H9 (cell line): ENCODE results near the gene FAM131C. TPM values are rescaled to one million over a fixed set of nuclear protein-coding genes. Genes with fewer than 3 reads are reported as not detected.

Experiments
- DNase-seq: peaks from one replicate; pipeline ENCODE4 v3.0.0-alpha.2; 2017
- H2AFZ ChIP-seq: one replicate; pipeline ENCODE4 v1.6.1; 2013; ENCODE audit warnings: mild to moderate bottlenecking, low read length, control low read depth, moderate library complexity
- H2AK5ac ChIP-seq: 2 replicates; pipeline ENCODE4 v1.6.1; 2013; ENCODE audit warnings: low read length, control low read depth, mixed read lengths; ENCODE audit not compliant: insufficient read length
- H2BK120ac ChIP-seq: one replicate; pipeline ENCODE4 v1.6.1; 2013; ENCODE audit warnings: low read depth, mild to moderate bottlenecking, low read length, control low read depth, inconsistent platforms; ENCODE audit not compliant: poor library complexity, severe bottlenecking
- H2BK12ac ChIP-seq: 2 replicates; pipeline ENCODE4 v1.6.1; 2013; ENCODE audit warnings: low read length, control low read depth, mixed read lengths, low read depth; ENCODE audit not compliant: insufficient read length
- H2BK15ac ChIP-seq: 2 replicates; pipeline ENCODE4 v1.6.1; 2013; ENCODE audit warnings: low read depth, low read length, control low read depth
- H2BK20ac ChIP-seq: one replicate; pipeline ENCODE4 v1.6.1; 2013; ENCODE audit warnings: low read depth, mild to moderate bottlenecking, low read length, control low read depth, inconsistent platforms; ENCODE audit not compliant: poor library complexity, severe bottlenecking
- H2BK5ac ChIP-seq: 2 replicates; pipeline ENCODE4 v1.6.1; 2013; ENCODE audit warnings: low read length, control low read depth, mixed read lengths; ENCODE audit not compliant: insufficient read length
- H3K14ac ChIP-seq: 2 replicates; pipeline ENCODE4 v1.6.1; 2013; ENCODE audit warnings: low read length, control low read depth; ENCODE audit not compliant: insufficient read depth
- H3K18ac ChIP-seq: 2 replicates; pipeline ENCODE4 v1.6.1; 2013; ENCODE audit warnings: low read depth, mild to moderate bottlenecking, mixed read lengths, low read length, control low read depth; ENCODE audit not compliant: insufficient read length
- H3K23ac ChIP-seq: 2 replicates; pipeline ENCODE4 v1.6.1; 2013; ENCODE audit warnings: low read length, control low read depth, mixed read lengths, low read depth; ENCODE audit not compliant: insufficient read length
- H3K23me2 ChIP-seq: 2 replicates; pipeline ENCODE4 v1.6.1; 2013; ENCODE audit warnings: low read depth, mild to moderate bottlenecking, mixed read lengths, low read length, control low read depth; ENCODE audit not compliant: insufficient read length, poor library complexity, severe bottlenecking
- H3K27ac ChIP-seq: 2 replicates; pipeline ENCODE4 v1.5.1; 2013; ENCODE audit warnings: low read length, control low read depth, mixed read lengths, low read depth; ENCODE audit not compliant: insufficient read length
- H3K27me3 ChIP-seq: 2 replicates; pipeline ENCODE4 v1.6.1; 2013; ENCODE audit warnings: low read length, control low read depth, inconsistent platforms; ENCODE audit not compliant: insufficient read depth
- H3K4ac ChIP-seq: 2 replicates; pipeline ENCODE4 v1.6.1; 2013; ENCODE audit warnings: low read depth, mild to moderate bottlenecking, control low read depth, inconsistent platforms, low read length, moderate library complexity
- H3K4me1 ChIP-seq: 2 replicates; pipeline ENCODE4 v1.6.1; 2013; ENCODE audit warnings: low read length, control low read depth, inconsistent platforms; ENCODE audit not compliant: insufficient read depth
- H3K4me2 ChIP-seq: 2 replicates; pipeline ENCODE4 v1.6.1; 2013; ENCODE audit warnings: low read length, control low read depth, mixed read lengths; ENCODE audit not compliant: insufficient read length, insufficient read depth
- H3K56ac ChIP-seq: 2 replicates; pipeline ENCODE4 v1.6.1; 2013; ENCODE audit warnings: low read depth, mild to moderate bottlenecking, mixed read lengths, low read length, control low read depth; ENCODE audit not compliant: insufficient read length
- H3K79me1 ChIP-seq: 2 replicates; pipeline ENCODE4 v1.6.1; 2013; ENCODE audit warnings: low read depth, mild to moderate bottlenecking, moderate library complexity, low read length, control low read depth, inconsistent platforms; ENCODE audit not compliant: insufficient read depth, poor library complexity, severe bottlenecking
- H3K79me2 ChIP-seq: 2 replicates; pipeline ENCODE4 v1.6.1; 2013; ENCODE audit warnings: low read length, control low read depth, inconsistent platforms; ENCODE audit not compliant: insufficient read depth
- H3K9ac ChIP-seq: 2 replicates; pipeline ENCODE4 v1.6.1; 2013; ENCODE audit warnings: low read length, control low read depth, mixed read lengths; ENCODE audit not compliant: insufficient read length; ENCODE audit errors: extremely low read depth
- H3K9me3 ChIP-seq: one replicate; pipeline ENCODE4 v1.6.1; 2013; ENCODE audit warnings: low read depth, low read length, inconsistent platforms; ENCODE audit not compliant: control insufficient read depth
- H3T11ph ChIP-seq: one replicate; pipeline ENCODE4 v1.6.1; 2013; ENCODE audit warnings: mild to moderate bottlenecking, low read length, control low read depth, inconsistent platforms
- H4K20me1 ChIP-seq: one replicate; pipeline ENCODE4 v1.6.1; 2013; ENCODE audit not compliant: control insufficient read depth, insufficient read length, insufficient read depth
- H4K5ac ChIP-seq: 2 replicates; pipeline ENCODE4 v1.6.1; 2013; ENCODE audit warnings: low read depth, mild to moderate bottlenecking, mixed read lengths, low read length, control low read depth; ENCODE audit not compliant: insufficient read length
- H4K8ac ChIP-seq: replicated peaks from 2 replicates; pipeline ENCODE4 v1.6.1; 2013; ENCODE audit warnings: low read length, control low read depth, mixed read lengths, low read depth; ENCODE audit not compliant: insufficient read length
- H4K91ac ChIP-seq: 2 replicates; pipeline ENCODE4 v1.6.1; 2013; ENCODE audit warnings: low read depth, mild to moderate bottlenecking, moderate library complexity, mixed read lengths, low read length, control low read depth; ENCODE audit not compliant: insufficient read length
- H3K27ac Mint-ChIP-seq, 3 experiments: 2 replicates in 2 of 3; 3 replicates in 1 of 3; pipeline ENCODE4 v1.8.0; 2020 to 2021; ENCODE audit warnings: mixed read lengths in 3 of 3, mild to moderate bottlenecking in 1 of 3, moderate library complexity in 1 of 3
- H3K27me3 Mint-ChIP-seq: 2 replicates; pipeline ENCODE4 v1.8.0; 2021; ENCODE audit warnings: low read depth, mild to moderate bottlenecking, moderate library complexity, mixed read lengths
- H3K36me3 Mint-ChIP-seq, 3 experiments: 2 replicates in 2 of 3; 3 replicates in 1 of 3; pipeline ENCODE4 v1.8.0; 2020 to 2021; ENCODE audit warnings: low read depth in 3 of 3, mixed read lengths in 3 of 3; ENCODE audit not compliant: insufficient read depth in 1 of 3
- H3K4me1 Mint-ChIP-seq, 2 experiments: 2 replicates each; pipeline ENCODE4 v1.8.0; 2020; ENCODE audit warnings: mixed read lengths in 2 of 2
- H3K4me3 Mint-ChIP-seq, 2 experiments: 2 replicates in 1 of 2; 3 replicates in 1 of 2; pipeline ENCODE4 v1.8.0; 2020 to 2021; ENCODE audit warnings: mild to moderate bottlenecking in 2 of 2, mixed read lengths in 2 of 2, moderate library complexity in 1 of 2
- H3K9me3 Mint-ChIP-seq, 2 experiments: 2 replicates in 1 of 2; 3 replicates in 1 of 2; pipeline ENCODE4 v1.8.0; 2020; ENCODE audit warnings: mild to moderate bottlenecking in 2 of 2, mixed read lengths in 2 of 2, moderate library complexity in 1 of 2
- CTCF ChIP-seq: fragments of 200-600 bp; sonication (generic); conservative IDR thresholded peaks from 3 replicates; pipeline ENCODE4 v1.8.0; 2021; ENCODE audit warnings: antibody characterized with exemption, mild to moderate bottlenecking
- WGBS: extraction: QIAGEN DNeasy Blood & Tissue Kit; methylation state at CpG from one replicate; pipeline ENCODE4 v1.1.7; 2013; ENCODE audit warnings: missing lambda C conversion rate, low lambda C conversion rate, mixed read lengths; ENCODE audit not compliant: insufficient read length; ENCODE audit errors: extremely low coverage; 5-methylcytosine and 5-hydroxymethylcytosine counted together
- total RNA-seq: library from RNA; stranded (reverse); gene quantifications from 2 replicates; pipeline ENCODE4 v1.2.1, GENCODE V29; 2021

FAM131C gene
- total RNA-seq, 1 experiment from 2014 or later: 0.61 TPM

GRCh38 chr1:16111771-16112595 lies 38.5 kb upstream of the FAM131C start:
- no peaks in the 10 kb centered on the region for H4K20me1 ChIP-seq
- no peak overlapping the region for H2AK5ac ChIP-seq
- H3T11ph ChIP-seq: no peak overlapping the region
- peaks cover 10% of the 10 kb centered on the region for H3K4me1 ChIP-seq
- no peak overlapping the region for H3K23ac ChIP-seq
- no peaks in the 10 kb centered on the region for H3K79me1 ChIP-seq
- no peaks in the 10 kb centered on the region for H3K27me3 ChIP-seq
- Mint-ChIP-seq H3K27me3 (peaks cover 29% of the 10 kb centered on the region), H3K4me3 (no peak overlapping the region), H3K9me3 (peaks cover 15 to 18% of the 10 kb centered on the region in 2 experiments), H3K36me3 (peaks cover 5 to 14% (median 11%) of the 10 kb centered on the region in 3 experiments; a peak in 5 of 7 replicates), H3K27ac (peak overlapping the region in 1 of 3 experiments; percentile 1; a peak in 1 of 7 replicates), H3K4me1 (peaks cover 40 to 42% of the 10 kb centered on the region in 2 experiments)
- H3K4me2 ChIP-seq: no peak overlapping the region
- H3K27ac ChIP-seq: no peak overlapping the region
- no peak overlapping the region for H2BK20ac ChIP-seq
- H3K14ac ChIP-seq: no peak overlapping the region
- H3K56ac ChIP-seq: no peak overlapping the region
- H2BK5ac ChIP-seq: no peak overlapping the region
- no peak overlapping the region for H3K18ac ChIP-seq
- H3K23me2 ChIP-seq: no peaks in the 10 kb centered on the region
- DNase-seq: peak; percentile 24
- H3K9ac ChIP-seq: no peak overlapping the region
- H3K4ac ChIP-seq: no peak overlapping the region
- no peak overlapping the region for H2BK15ac ChIP-seq
- no peak overlapping the region for H4K8ac ChIP-seq
- H3K79me2 ChIP-seq: no peaks in the 10 kb centered on the region
- H2BK120ac ChIP-seq: no peak overlapping the region
- H4K5ac ChIP-seq: no peak overlapping the region
- no peak overlapping the region for H2BK12ac ChIP-seq
- peaks cover 5% of the 10 kb centered on the region for H3K9me3 ChIP-seq
- no peak overlapping the region for H4K91ac ChIP-seq
- no peak overlapping the region for H2AFZ ChIP-seq
- no peak for TF ChIP-seq CTCF
- no CpG with 5 or more reads among the region's 15 CpGs for WGBS
